Lower lobe of right lung (tissue), 2 donors: ENCODE measurements around the gene PARVB. TPM values are rescaled to one million over a fixed set of nuclear protein-coding genes. Genes with fewer than 3 reads are reported as not detected.

ENCODE experiments used
- ATAC-seq, 2 donors: fragments of 200-7000 bp; cut with Tn5 transposase; one replicate each; pipeline ENCODE4 v1.9.1; 2020 to 2022; ENCODE audit warnings: mild to moderate bottlenecking in 2 of 2, moderate library complexity in 2 of 2
- DNase-seq: peaks from one replicate; pipeline ENCODE4 v3.0.0-alpha.2; 2020
- H3K27ac ChIP-seq: fragments of 200-600 bp; one replicate; pipeline ENCODE4 v1.8.0; 2022
- H3K27me3 ChIP-seq: fragments of 200-600 bp; one replicate; pipeline ENCODE4 v1.8.0; 2022; ENCODE audit warnings: low read depth
- H3K36me3 ChIP-seq: fragments of 200-600 bp; one replicate; pipeline ENCODE4 v1.8.0; 2022; ENCODE audit warnings: mild to moderate bottlenecking
- H3K4me1 ChIP-seq: fragments of 200-600 bp; one replicate; pipeline ENCODE4 v1.8.0; 2022
- H3K4me3 ChIP-seq: fragments of 200-600 bp; one replicate; pipeline ENCODE4 v1.8.0; 2022; ENCODE audit warnings: mild to moderate bottlenecking
- H3K9me3 ChIP-seq: fragments of 200-600 bp; one replicate; pipeline ENCODE4 v1.8.0; 2022
- intact Hi-C: fragments of 100-400 bp; cut with DNase I; formaldehyde crosslinking; loops from one replicate; pipeline ENCODE4 v1.11.0; 2022
- total RNA-seq: library from RNA; stranded (reverse); fragmentation: NEBNext Ultra II Directional; extraction: Animal tissue kit (Norgen Biotek cat#: 25700); gene quantifications from one replicate; pipeline ENCODE4 v1.2.1, GENCODE V29; 2021
- TF ChIP-seq, protein P1 (sequence below): fragments of 200-600 bp; IDR thresholded peaks from one replicate; pipeline ENCODE4 v1.8.0; 2022; ENCODE audit warnings: antibody characterized with exemption, mild to moderate bottlenecking
- donor health status: DM: no; HTN: yes; CAD: no; lungs with severe emphysema.

PARVB gene
- total RNA-seq, 1 donor from 2014 or later: 44.7 TPM

DNA sequence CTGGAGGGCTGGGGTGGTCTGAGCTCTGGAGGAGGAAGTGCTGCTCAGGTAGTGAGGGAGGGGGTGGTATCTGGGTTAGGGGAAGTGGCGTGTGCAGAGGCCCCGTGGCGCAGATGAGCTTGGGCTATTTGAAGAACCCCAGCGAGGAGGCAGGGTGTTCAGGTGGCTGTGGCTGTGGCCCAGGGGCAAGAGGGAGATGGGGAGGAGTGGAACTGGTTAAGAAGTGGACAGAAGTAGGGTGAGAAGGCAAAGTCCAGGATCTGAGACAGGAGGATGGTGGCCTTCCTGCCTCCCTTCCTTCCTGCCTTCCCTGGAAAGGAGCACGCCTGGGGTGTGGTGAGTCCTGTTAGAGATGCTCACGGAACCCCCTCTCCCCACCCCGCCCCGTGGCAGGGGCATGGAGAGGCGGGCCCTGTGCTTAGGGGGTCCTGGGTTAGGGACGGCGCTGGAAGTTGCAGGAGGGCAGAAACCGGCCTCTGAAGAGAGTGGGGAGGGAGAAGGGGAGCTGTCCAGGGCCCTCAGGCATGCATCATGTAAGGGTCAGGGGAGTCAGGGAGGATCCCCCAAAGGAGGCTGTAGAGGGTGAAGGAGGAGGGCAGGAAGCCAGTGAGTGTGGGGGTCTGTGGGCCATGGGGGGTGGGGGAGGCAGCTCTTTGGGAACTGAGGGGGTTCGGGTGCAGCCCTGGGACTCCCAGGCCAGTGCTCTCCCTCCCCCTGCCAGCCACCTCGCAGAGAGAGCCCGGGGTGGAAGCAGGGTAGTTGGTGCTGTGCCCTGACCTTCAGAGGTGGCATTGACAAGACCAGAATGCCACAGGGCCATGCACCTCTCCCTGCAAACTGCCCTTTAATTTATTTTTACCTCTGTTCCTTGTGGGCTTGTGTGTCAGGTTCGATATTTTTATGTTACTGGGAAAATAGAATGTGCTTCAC lies 92.9 kb downstream of the PARVB start:
- TF ChIP-seq, protein P1, sequence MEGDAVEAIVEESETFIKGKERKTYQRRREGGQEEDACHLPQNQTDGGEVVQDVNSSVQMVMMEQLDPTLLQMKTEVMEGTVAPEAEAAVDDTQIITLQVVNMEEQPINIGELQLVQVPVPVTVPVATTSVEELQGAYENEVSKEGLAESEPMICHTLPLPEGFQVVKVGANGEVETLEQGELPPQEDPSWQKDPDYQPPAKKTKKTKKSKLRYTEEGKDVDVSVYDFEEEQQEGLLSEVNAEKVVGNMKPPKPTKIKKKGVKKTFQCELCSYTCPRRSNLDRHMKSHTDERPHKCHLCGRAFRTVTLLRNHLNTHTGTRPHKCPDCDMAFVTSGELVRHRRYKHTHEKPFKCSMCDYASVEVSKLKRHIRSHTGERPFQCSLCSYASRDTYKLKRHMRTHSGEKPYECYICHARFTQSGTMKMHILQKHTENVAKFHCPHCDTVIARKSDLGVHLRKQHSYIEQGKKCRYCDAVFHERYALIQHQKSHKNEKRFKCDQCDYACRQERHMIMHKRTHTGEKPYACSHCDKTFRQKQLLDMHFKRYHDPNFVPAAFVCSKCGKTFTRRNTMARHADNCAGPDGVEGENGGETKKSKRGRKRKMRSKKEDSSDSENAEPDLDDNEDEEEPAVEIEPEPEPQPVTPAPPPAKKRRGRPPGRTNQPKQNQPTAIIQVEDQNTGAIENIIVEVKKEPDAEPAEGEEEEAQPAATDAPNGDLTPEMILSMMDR: no peak

DNA sequence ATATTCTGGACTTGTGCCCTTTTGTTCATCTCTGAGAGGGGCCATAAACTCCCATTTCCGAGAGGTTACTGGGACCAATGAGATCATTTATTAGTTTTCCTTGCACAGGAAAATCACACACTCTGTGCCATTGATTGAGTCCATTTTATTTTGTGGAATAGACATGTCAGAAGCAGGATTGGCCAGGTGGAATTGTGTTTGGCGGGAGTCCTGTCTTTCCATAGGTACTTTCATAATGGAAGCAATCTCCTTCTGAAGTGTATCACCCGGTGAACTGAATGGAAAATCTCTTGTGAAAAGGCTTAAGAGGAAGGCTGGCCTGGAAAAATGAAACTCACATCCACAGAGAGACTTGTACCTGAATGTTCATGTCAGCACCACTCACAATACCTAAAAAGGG lies 93.6 kb downstream of the PARVB start:
- no peak for ATAC-seq
- Histone ChIP-seq H3K27ac (no peak overlapping the region), H3K4me3 (no peak overlapping the region), H3K9me3 (no peaks in the 10 kb centered on the region), H3K4me1 (no peaks in the 10 kb centered on the region), H3K27me3 (no peaks in the 10 kb centered on the region), H3K36me3 (peaks cover 18% of the 10 kb centered on the region)
- TF ChIP-seq, protein P1: no peak
- no peak for DNase-seq
- intact Hi-C loops: no loop called here

More for the DNA sequence above, 92.9 kb downstream of the PARVB start:
- DNase-seq: no peak
- peaks cover 18% of the 10 kb centered on the region for H3K36me3 ChIP-seq
- peak in 1 of 2 donors; percentile 25 for ATAC-seq
- no peaks in the 10 kb centered on the region for H3K27me3 ChIP-seq
- H3K4me1 ChIP-seq: no peaks in the 10 kb centered on the region
- no peak overlapping the region for H3K27ac ChIP-seq
- intact Hi-C loops: no loop called here
- no peaks in the 10 kb centered on the region for H3K9me3 ChIP-seq
- H3K4me3 ChIP-seq: no peak overlapping the region

GRCh38 chr22:44118645-44119315 lies 94.7 kb downstream of the PARVB start:
- H3K9me3 ChIP-seq: no peaks in the 10 kb centered on the region
- ATAC-seq: peak in 1 of 2 donors; percentile 42
- H3K27ac ChIP-seq: no peak overlapping the region
- H3K36me3 ChIP-seq: peaks cover 18% of the 10 kb centered on the region
- peak; percentile 27 for DNase-seq
- no peak overlapping the region for H3K4me3 ChIP-seq
- no peaks in the 10 kb centered on the region for H3K27me3 ChIP-seq
- TF ChIP-seq, protein P1: no peak
- intact Hi-C loops: no loop called here
- H3K4me1 ChIP-seq: no peaks in the 10 kb centered on the region

- DNase-seq: peak; percentile 44
- TF ChIP-seq, protein P1: no peak
Observed at GRCh38 chr22:44119669-44120313, 95.7 kb downstream of the PARVB start.

GRCh38 chr22:44120314-44120704 lies 96.2 kb downstream of the PARVB start:
- Histone ChIP-seq H3K27ac (no peak overlapping the region), H3K4me3 (no peak overlapping the region), H3K9me3 (no peaks in the 10 kb centered on the region), H3K27me3 (no peaks in the 10 kb centered on the region), H3K36me3 (peaks cover 18% of the 10 kb centered on the region), H3K4me1 (no peaks in the 10 kb centered on the region)
- ATAC-seq: no peak
- intact Hi-C loops: no loop called here
- TF ChIP-seq, protein P1: no peak
- DNase-seq: no peak

More at GRCh38 chr22:44119669-44120313, 95.7 kb downstream of the PARVB start:
- H3K9me3 ChIP-seq: no peaks in the 10 kb centered on the region
- no peak for ATAC-seq
- no peak overlapping the region for H3K4me3 ChIP-seq
- intact Hi-C loops: no loop called here
- H3K36me3 ChIP-seq: peaks cover 18% of the 10 kb centered on the region
- H3K27ac ChIP-seq: no peak overlapping the region
- H3K4me1 ChIP-seq: no peaks in the 10 kb centered on the region
- no peaks in the 10 kb centered on the region for H3K27me3 ChIP-seq
